Ishikawa (cell line): ENCODE data around the gene MEX3C.

ENCODE experiments used
- CEBPB ChIP-seq: IDR thresholded peaks from 2 replicates; pipeline ENCODE4 v1.6.1; 2012
- CREB1 ChIP-seq: IDR thresholded peaks from 2 replicates; pipeline ENCODE4 v1.6.1; 2012; ENCODE audit warnings: low read depth
- EP300 ChIP-seq: IDR thresholded peaks from 2 replicates; pipeline ENCODE4 v1.6.1; 2012; ENCODE audit warnings: borderline replicate concordance
- FOXM1 ChIP-seq: IDR thresholded peaks from 2 replicates; pipeline ENCODE4 v1.6.1; 2012; ENCODE audit warnings: low read depth, borderline replicate concordance
- NFIC ChIP-seq: IDR thresholded peaks from 2 replicates; pipeline ENCODE4 v1.6.1; 2012
- RAD21 ChIP-seq: IDR thresholded peaks from 2 replicates; pipeline ENCODE4 v1.6.1; 2012; ENCODE audit warnings: low read depth
- REST ChIP-seq: IDR thresholded peaks from 2 replicates; pipeline ENCODE4 v1.6.1; 2012; ENCODE audit warnings: low read depth, mild to moderate bottlenecking
- TAF1 ChIP-seq: IDR thresholded peaks from 2 replicates; pipeline ENCODE4 v1.6.1; 2012; ENCODE audit warnings: low read depth, mild to moderate bottlenecking
- TCF12 ChIP-seq: IDR thresholded peaks from 2 replicates; pipeline ENCODE4 v1.6.1; 2012; ENCODE audit warnings: low read depth
- TEAD4 ChIP-seq: IDR thresholded peaks from 2 replicates; pipeline ENCODE4 v1.6.1; 2012
- YY1 ChIP-seq: IDR thresholded peaks from 2 replicates; pipeline ENCODE4 v1.6.1; 2012; ENCODE audit warnings: low read depth
- ZBTB7A ChIP-seq: IDR thresholded peaks from 2 replicates; pipeline ENCODE4 v1.6.1; 2012; ENCODE audit warnings: low read depth
- TF ChIP-seq, protein P1 (sequence below): IDR thresholded peaks from 2 replicates; pipeline ENCODE4 v1.6.1; 2012

Gene MEX3C

GRCh38 chr18:51128533-51128932 lies 68.9 kb downstream of the MEX3C start:
- TF ChIP-seq EP300 (no peak), CREB1 (no peak), NFIC (no peak), TCF12 (no peak), REST (no peak), CEBPB (no peak), FOXM1 (no peak), TAF1 (no peak), YY1 (no peak)
- TF ChIP-seq, protein P1, sequence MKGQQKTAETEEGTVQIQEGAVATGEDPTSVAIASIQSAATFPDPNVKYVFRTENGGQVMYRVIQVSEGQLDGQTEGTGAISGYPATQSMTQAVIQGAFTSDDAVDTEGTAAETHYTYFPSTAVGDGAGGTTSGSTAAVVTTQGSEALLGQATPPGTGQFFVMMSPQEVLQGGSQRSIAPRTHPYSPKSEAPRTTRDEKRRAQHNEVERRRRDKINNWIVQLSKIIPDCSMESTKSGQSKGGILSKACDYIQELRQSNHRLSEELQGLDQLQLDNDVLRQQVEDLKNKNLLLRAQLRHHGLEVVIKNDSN, result no peak

DNA sequence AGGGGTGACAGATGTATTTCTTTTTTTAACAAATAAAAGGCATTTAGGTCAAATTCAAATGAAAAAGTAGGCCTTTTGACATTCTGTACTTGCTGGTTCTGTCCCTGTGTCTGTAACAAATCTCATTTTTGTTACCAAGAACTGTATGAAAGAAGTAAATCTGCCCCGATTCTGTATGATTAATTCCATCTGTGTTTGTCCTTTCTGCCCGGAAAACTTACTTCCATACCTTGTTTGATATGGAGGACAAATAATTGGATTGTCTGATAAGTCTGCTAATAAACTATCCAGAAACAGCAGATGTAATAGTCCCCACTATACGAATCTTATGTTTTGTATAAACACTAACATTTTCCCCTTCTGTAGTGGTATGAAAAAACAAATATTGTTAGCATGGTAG lies 69.8 kb downstream of the MEX3C start:
- TF ChIP-seq REST, result no peak
- TF ChIP-seq FOXM1, result no peak
- no peak for TF ChIP-seq RAD21
- no peak for TF ChIP-seq ZBTB7A
- TF ChIP-seq TEAD4, result no peak
- no peak for TF ChIP-seq EP300
- no peak for TF ChIP-seq NFIC

- TF ChIP-seq REST (no peak), TCF12 (no peak)
Observed at GRCh38 chr18:51125976-51126375, 71.5 kb downstream of the MEX3C start.
